ENCODE results near the gene ITPKB.

- TF ChIP-seq POLR2AphosphoS5 (IDR thresholded peaks at IDR 0.05; ENCODE audit: low read depth): no peak
- TF ChIP-seq CTCF (IDR thresholded peaks at IDR 0.05; ENCODE audit: insufficient read depth, low read length): no peak
- TF ChIP-seq REST (IDR thresholded peaks at IDR 0.05; ENCODE audit: insufficient replicate concordance, low read depth): no peak
- TF ChIP-seq SPI1 (IDR thresholded peaks at IDR 0.05; ENCODE audit: borderline replicate concordance, low read depth): no peak
- TF ChIP-seq GABPA (IDR thresholded peaks at IDR 0.05; ENCODE audit: low read depth): no peak
Measured at GRCh38 chr1:226686440-226687425, 52.3 kb downstream of the ITPKB start.
